Activated naive CD8-positive, alpha-beta T cell treated with anti-CD3 and anti-CD28 coated beads for 36 hours (primary cell): Measurements from ENCODE around the gene HS6ST3. TPM values are rescaled to one million over a fixed set of nuclear protein-coding genes. Genes with fewer than 3 reads are reported as not detected.
"Not testable (repeated sequence)": the region's sequence is repeated elsewhere in the genome, so short reads cannot be mapped to it uniquely, and the experiment has no call there.

Experiments used
- DNase-seq: peaks from one replicate; pipeline ENCODE4 v3.0.0; 2021
- H3K27ac Mint-ChIP-seq: one replicate; pipeline ENCODE4 v1.8.0; 2022; ENCODE audit warnings: mild to moderate bottlenecking, moderate library complexity, mixed read lengths
- H3K27me3 Mint-ChIP-seq: one replicate; pipeline ENCODE4 v1.8.0; 2022; ENCODE audit warnings: mild to moderate bottlenecking, mixed read lengths
- H3K36me3 Mint-ChIP-seq: one replicate; pipeline ENCODE4 v1.8.0; 2021; ENCODE audit warnings: mild to moderate bottlenecking, mixed read lengths
- H3K4me1 Mint-ChIP-seq: one replicate; pipeline ENCODE4 v1.8.0; 2021; ENCODE audit warnings: mixed read lengths
- H3K4me3 Mint-ChIP-seq: one replicate; pipeline ENCODE4 v1.8.0; 2022; ENCODE audit warnings: mild to moderate bottlenecking, moderate library complexity, mixed read lengths
- H3K9me3 Mint-ChIP-seq: one replicate; pipeline ENCODE4 v1.8.0; 2022; ENCODE audit warnings: mixed read lengths
- total RNA-seq, 2 experiments: library from RNA; stranded (reverse); gene quantifications; one replicate each; pipeline ENCODE4 v1.2.3, GENCODE V29; 2021

The HS6ST3 gene
- total RNA-seq, result not detected

DNA sequence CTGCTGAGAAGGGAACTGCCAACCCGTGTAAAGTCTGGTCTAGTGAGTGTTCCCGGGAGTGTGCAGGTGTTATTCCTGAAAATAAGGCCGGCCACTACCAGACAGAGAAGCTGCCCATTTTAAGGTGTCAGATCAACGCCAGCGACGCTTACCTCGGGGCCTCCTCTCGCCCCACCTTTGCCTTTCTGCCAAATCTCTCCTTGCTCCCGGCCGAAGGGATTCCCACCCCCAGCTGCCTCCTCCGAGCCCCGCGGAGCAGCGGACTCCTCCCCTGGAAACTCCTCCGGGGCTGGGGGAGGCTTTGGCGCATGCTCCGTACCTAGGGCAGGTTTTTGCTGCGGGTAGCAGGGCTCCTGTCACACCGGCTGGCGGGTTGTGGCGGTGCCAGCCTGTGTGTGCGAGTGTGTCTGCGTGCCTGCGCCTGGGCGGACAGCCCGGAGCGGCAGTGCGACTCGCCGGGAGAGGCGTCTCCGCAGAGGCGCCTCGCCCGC lies at the start of gene HS6ST3:
TSS of gene HS6ST3 (plus strand) at position 359 of the 491 bp plus-strand sequence.
- Mint-ChIP-seq H3K27ac (no peak within 1 kb of the TSS), H3K4me1 (peaks cover 1% of the 10 kb centered on the region), H3K27me3 (peaks cover 60% of the 10 kb centered on the region), H3K9me3 (no peaks in the 10 kb centered on the region), H3K36me3 (no peaks in the 10 kb centered on the region), H3K4me3 (no peak within 1 kb of the TSS)
- no peak for DNase-seq

DNA sequence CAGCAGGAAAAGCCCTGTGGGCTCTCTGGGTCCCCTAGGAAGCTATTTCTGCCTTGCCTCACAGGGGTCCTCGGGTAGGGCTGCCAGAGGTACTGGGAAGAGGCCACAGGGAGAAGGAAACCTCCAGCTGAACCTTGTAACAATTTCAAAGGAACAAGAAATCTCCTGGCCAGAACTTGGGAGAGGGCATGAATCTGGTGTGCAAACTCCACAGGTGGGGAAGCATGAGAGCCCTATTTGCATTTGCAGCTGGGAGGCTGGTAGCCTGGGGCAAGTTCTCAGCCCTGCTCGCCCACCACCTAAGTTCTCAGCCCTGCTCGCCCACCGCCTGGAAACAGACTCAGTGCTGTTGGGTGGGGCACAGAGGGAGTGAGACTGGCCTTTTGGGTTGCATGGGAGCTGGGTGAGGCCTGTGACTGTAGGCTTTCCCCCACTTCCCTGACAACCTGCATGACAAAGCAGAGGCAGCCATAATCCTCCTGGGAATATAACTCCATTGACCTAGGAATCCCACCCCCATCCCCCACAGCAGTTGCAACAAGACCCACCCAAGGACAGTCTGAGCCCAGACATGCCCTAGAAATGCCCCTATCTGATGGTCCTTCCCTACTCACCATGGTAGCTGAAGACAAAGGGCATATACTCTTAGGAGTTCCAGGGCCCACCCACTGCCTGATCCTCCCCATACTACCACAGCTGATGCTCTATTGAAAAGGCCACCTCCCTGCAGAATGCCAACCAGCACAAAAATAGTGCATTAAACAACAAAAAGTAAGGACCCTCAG lies 48.4 kb upstream of the HS6ST3 start:
- DNase-seq, result no peak
- Mint-ChIP-seq H3K4me3 (no peak overlapping the region), H3K4me1 (no peaks in the 10 kb centered on the region), H3K36me3 (no peaks in the 10 kb centered on the region), H3K9me3 (peaks cover 6% of the 10 kb centered on the region), H3K27me3 (peaks cover 13% of the 10 kb centered on the region), H3K27ac (no peak overlapping the region)

DNA sequence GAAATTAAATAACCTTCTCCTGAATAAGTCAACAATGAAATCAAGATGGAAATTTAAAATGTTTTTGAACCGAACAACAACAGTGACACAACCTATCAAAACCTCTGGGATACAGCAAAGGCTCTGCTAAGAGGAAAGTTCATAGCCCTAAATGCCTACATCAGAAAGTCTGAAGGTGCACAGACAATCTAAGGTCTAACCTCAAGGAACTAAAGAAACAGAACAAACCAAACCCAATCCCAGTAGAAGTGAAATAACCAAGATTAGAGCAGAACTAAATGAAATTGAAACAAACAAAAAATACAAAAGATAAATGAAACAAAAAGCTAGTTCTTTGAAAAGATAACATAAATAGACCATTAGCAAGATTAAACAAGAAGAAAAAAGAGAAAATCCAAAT lies 45.7 kb upstream of the HS6ST3 start:
- Mint-ChIP-seq H3K27me3 (peaks cover 27% of the 10 kb centered on the region), H3K9me3 (peaks cover 6% of the 10 kb centered on the region), H3K4me3 (no peak overlapping the region), H3K4me1 (no peaks in the 10 kb centered on the region), H3K36me3 (no peaks in the 10 kb centered on the region), H3K27ac (no peak overlapping the region)
- DNase-seq, result no peak

DNA sequence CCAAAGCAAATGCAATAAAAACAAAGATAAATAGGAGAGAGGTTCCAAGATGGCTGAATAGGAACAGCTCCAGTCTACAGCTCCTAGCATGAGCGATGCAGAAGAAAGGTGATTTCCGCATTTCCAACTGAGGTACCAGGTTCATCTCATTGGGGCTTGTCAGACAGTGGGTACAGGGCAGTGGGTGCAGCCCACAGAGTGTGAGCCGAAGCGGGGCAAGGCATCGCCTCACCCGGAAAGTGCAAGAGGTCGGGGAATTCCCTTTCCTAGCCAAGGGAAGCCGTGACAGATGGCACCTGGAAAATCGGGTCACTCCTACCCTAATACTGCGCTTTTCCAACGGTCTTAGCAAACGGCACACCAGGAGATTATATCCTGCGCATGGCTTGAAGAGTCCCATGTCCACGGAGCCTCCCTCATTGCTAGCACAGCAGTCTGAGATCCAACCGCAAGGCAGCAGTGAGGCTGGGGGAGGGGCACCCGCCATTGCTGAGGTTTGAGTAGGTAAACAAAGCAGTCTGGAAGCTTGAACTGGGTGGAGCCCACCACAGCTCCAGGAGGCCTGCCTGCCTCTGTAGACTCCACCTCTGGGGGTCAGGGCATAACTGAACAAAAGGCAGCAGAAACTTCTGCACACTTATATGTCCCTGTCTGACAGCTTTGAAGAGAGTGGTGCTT lies 43.3 kb upstream of the HS6ST3 start:
- peaks cover 46% of the 10 kb centered on the region for H3K27me3 Mint-ChIP-seq
- H3K27ac Mint-ChIP-seq, H3K9me3 Mint-ChIP-seq, DNase-seq, H3K36me3 Mint-ChIP-seq, H3K4me3 Mint-ChIP-seq, H3K4me1 Mint-ChIP-seq: not testable (repeated sequence)

GRCh38 chr13:96050955-96051354 lies 39.0 kb upstream of the HS6ST3 start:
- DNase-seq, H3K9me3 Mint-ChIP-seq, H3K36me3 Mint-ChIP-seq, H3K4me1 Mint-ChIP-seq, H3K27ac Mint-ChIP-seq, H3K4me3 Mint-ChIP-seq: not testable (repeated sequence)
- H3K27me3 Mint-ChIP-seq, result peaks cover 65% of the 10 kb centered on the region

- H3K4me1 Mint-ChIP-seq, DNase-seq, H3K4me3 Mint-ChIP-seq, H3K36me3 Mint-ChIP-seq, H3K27ac Mint-ChIP-seq, H3K9me3 Mint-ChIP-seq: not testable (repeated sequence)
- peaks cover 65% of the 10 kb centered on the region for H3K27me3 Mint-ChIP-seq
Observed at GRCh38 chr13:96051491-96051890, 38.4 kb upstream of the HS6ST3 start.

GRCh38 chr13:96051946-96052345 lies 38.0 kb upstream of the HS6ST3 start:
- not testable (repeated sequence) for H3K27ac Mint-ChIP-seq, H3K9me3 Mint-ChIP-seq, H3K4me1 Mint-ChIP-seq, DNase-seq, H3K36me3 Mint-ChIP-seq, H3K4me3 Mint-ChIP-seq
- H3K27me3 Mint-ChIP-seq, result peaks cover 65% of the 10 kb centered on the region

GRCh38 chr13:96052656-96053002 lies 37.3 kb upstream of the HS6ST3 start:
- Mint-ChIP-seq H3K36me3 (peaks cover 2% of the 10 kb centered on the region), H3K9me3 (peaks cover 3% of the 10 kb centered on the region), H3K4me1 (peaks cover 7% of the 10 kb centered on the region), H3K27me3 (peaks cover 65% of the 10 kb centered on the region), H3K4me3 (peak overlapping the region; percentile 56), H3K27ac (no peak overlapping the region)
- no peak for DNase-seq

- Mint-ChIP-seq H3K9me3 (peaks cover 3% of the 10 kb centered on the region), H3K27me3 (peaks cover 62% of the 10 kb centered on the region), H3K36me3 (peaks cover 2% of the 10 kb centered on the region), H3K4me3 (peak within 1 kb of the TSS; percentile 56), H3K4me1 (peaks cover 7% of the 10 kb centered on the region), H3K27ac (no peak within 1 kb of the TSS)
- peak; percentile 4 for DNase-seq
Observed at GRCh38 chr13:96053003-96053703, 36.8 kb upstream of the HS6ST3 start, which contains the start of gene UGGT2. UGGT2 (minus strand) TSS chr13:96053401; CDS start chr13:96053312, 89 bp downstream.

GRCh38 chr13:96065849-96066248 lies 24.1 kb upstream of the HS6ST3 start:
- H3K9me3 Mint-ChIP-seq, result peaks cover 4% of the 10 kb centered on the region
- no peaks in the 10 kb centered on the region for H3K4me1 Mint-ChIP-seq
- peaks cover 6% of the 10 kb centered on the region for H3K27me3 Mint-ChIP-seq
- no peak overlapping the region for H3K4me3 Mint-ChIP-seq
- DNase-seq, result no peak
- no peaks in the 10 kb centered on the region for H3K36me3 Mint-ChIP-seq
- no peak overlapping the region for H3K27ac Mint-ChIP-seq

DNA sequence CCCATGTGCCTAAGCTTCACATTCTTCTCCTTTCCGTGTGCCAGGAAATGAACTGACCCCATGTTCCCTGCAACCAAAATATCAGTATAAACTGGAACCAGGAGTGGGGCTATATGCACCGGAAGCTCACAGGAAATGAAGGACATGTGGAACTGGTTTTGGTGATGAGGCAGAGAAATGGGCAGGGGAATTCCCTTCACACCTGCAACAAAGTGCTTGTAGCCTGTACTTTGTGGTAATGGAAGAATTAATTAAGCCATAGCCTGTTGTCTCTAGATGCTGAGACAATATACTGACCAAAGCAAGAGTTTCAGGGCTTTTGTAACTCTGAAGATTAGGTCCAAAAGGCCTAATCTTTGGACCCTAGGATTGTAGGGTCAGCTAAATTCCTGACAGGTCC lies 21.2 kb upstream of the HS6ST3 start:
- peaks cover 4% of the 10 kb centered on the region for H3K9me3 Mint-ChIP-seq
- DNase-seq, result no peak
- no peak overlapping the region for H3K27ac Mint-ChIP-seq
- peaks cover 6% of the 10 kb centered on the region for H3K27me3 Mint-ChIP-seq
- no peaks in the 10 kb centered on the region for H3K36me3 Mint-ChIP-seq
- H3K4me3 Mint-ChIP-seq, result no peak overlapping the region
- H3K4me1 Mint-ChIP-seq, result no peaks in the 10 kb centered on the region

DNA sequence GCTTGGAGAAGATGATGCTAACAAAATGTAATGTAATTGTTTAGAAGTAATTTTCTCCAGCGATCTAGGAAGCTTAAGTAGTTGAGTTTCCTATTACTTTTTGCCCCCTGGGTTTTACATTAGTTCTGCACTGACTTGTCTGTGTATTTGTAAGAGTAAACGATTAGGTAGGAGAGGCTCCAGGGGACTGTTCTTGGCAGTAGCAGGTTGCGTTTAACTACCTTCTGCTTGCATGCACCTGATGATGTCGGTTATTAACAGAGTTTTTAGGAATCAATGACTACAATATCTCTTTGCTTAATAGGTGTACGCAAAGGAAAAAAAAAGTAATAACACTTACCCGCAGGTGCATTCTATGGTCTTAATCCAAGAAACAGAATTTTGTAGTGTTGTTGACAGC lies 18.4 kb upstream of the HS6ST3 start:
- Mint-ChIP-seq H3K27ac (no peak overlapping the region), H3K27me3 (no peaks in the 10 kb centered on the region), H3K4me1 (no peaks in the 10 kb centered on the region), H3K9me3 (peaks cover 4% of the 10 kb centered on the region), H3K36me3 (no peaks in the 10 kb centered on the region), H3K4me3 (no peak overlapping the region)
- DNase-seq, result no peak

DNA sequence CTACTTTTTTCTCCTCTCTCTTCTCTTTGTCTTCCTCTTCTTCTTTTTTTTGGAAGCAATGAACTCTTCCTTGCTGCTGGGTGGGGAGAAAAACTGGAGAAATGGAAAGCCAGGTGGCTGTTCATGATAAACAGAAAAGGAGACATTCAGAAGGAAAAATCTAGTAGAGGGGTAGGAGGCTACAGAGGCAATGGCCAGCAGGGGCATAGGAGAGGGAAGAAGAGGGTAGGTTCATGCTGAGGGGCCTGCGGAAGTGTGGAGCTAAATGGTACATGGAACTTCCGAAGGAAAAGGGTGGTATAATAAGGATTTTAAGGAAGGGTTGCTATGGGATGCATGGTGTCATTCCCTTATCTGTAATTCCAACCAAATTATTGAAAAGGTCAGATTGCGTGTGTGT lies 17.5 kb upstream of the HS6ST3 start:
- Mint-ChIP-seq H3K9me3 (peaks cover 4% of the 10 kb centered on the region), H3K36me3 (no peaks in the 10 kb centered on the region), H3K4me3 (no peak overlapping the region), H3K27ac (no peak overlapping the region), H3K27me3 (no peaks in the 10 kb centered on the region), H3K4me1 (no peaks in the 10 kb centered on the region)
- DNase-seq, result no peak

GRCh38 chr13:96075953-96076543 lies 13.9 kb upstream of the HS6ST3 start:
- no peaks in the 10 kb centered on the region for H3K36me3 Mint-ChIP-seq
- H3K4me1 Mint-ChIP-seq, result no peaks in the 10 kb centered on the region
- H3K27me3 Mint-ChIP-seq, result peaks cover 3% of the 10 kb centered on the region
- no peak overlapping the region for H3K27ac Mint-ChIP-seq
- H3K9me3 Mint-ChIP-seq, result peaks cover 3% of the 10 kb centered on the region
- no peak overlapping the region for H3K4me3 Mint-ChIP-seq
- DNase-seq, result no peak

DNA sequence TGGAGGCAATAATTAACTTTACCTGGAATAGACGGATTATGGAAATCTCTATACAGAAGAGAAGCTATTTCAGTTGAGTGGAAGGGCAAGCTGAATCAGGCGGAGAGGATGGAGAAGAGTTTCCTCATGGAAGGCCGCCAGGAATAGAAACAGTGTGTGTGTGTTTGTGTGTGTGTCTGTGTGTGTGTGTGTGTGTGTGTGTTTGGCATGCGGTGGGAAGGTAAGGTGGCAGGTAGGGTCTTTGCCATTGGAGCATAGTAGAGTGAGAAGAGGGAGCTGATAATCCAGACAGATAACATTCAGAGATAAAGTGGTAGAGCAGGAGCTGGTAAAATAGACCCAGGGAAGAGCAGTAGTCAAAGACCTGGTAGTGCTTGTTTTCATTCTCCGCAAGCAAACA lies 9.2 kb upstream of the HS6ST3 start:
- H3K4me3 Mint-ChIP-seq, result no peak overlapping the region
- H3K27me3 Mint-ChIP-seq, result peaks cover 3% of the 10 kb centered on the region
- no peaks in the 10 kb centered on the region for H3K4me1 Mint-ChIP-seq
- no peaks in the 10 kb centered on the region for H3K36me3 Mint-ChIP-seq
- no peak for DNase-seq
- peaks cover 3% of the 10 kb centered on the region for H3K9me3 Mint-ChIP-seq
- no peak overlapping the region for H3K27ac Mint-ChIP-seq
